Osteoblast (primary cell): ENCODE measurements around the gene NR3C1. TPM values are rescaled to one million over a fixed set of nuclear protein-coding genes. Genes with fewer than 3 reads are reported as not detected.

Experiments used
- DNase-seq: peaks from one replicate; pipeline ENCODE4 v3.0.0; 2011; ENCODE audit warnings: low spot score, mixed read lengths; ENCODE audit not compliant: insufficient read length; ENCODE audit errors: missing footprints
- H2AFZ ChIP-seq: 2 replicates; pipeline ENCODE4 v1.6.0; 2011; ENCODE audit warnings: mild to moderate bottlenecking, low read length
- H3K27ac ChIP-seq: 2 replicates; pipeline ENCODE4 v1.5.1; 2011; ENCODE audit warnings: mild to moderate bottlenecking, low read depth, low read length, moderate library complexity
- H3K27me3 ChIP-seq: 2 replicates; pipeline ENCODE4 v1.6.0; 2012; ENCODE audit warnings: mild to moderate bottlenecking, control low read depth, inconsistent platforms, low read length, moderate library complexity; ENCODE audit not compliant: insufficient read depth
- H3K36me3 ChIP-seq: 2 replicates; pipeline ENCODE4 v1.5.1; 2011; ENCODE audit warnings: mild to moderate bottlenecking, low read length, control low read depth, moderate library complexity; ENCODE audit not compliant: insufficient read depth
- H3K4me1 ChIP-seq: 2 replicates; pipeline ENCODE4 v1.5.1; 2011; ENCODE audit warnings: mild to moderate bottlenecking, low read length, control low read depth, moderate library complexity; ENCODE audit not compliant: insufficient read depth
- H3K4me2 ChIP-seq: 2 replicates; pipeline ENCODE4 v1.6.0; 2011; ENCODE audit warnings: mild to moderate bottlenecking, low read length; ENCODE audit not compliant: insufficient read depth
- H3K4me3 ChIP-seq: fragments of 200-600 bp; sonication (generic); 3 replicates; pipeline ENCODE4 v1.5.1; 2012; ENCODE audit warnings: mild to moderate bottlenecking, low read length, inconsistent platforms; ENCODE audit not compliant: insufficient read depth
- H3K79me2 ChIP-seq: 2 replicates; pipeline ENCODE4 v1.6.0; 2012; ENCODE audit warnings: mild to moderate bottlenecking, low read length, control low read depth, inconsistent platforms; ENCODE audit not compliant: insufficient read depth
- H3K9me3 ChIP-seq: 2 replicates; pipeline ENCODE4 v1.5.1; 2011; ENCODE audit warnings: low read depth, low read length, control low read depth
- H4K20me1 ChIP-seq: 2 replicates; pipeline ENCODE4 v1.6.0; 2012; ENCODE audit warnings: mild to moderate bottlenecking, low read length, control low read depth; ENCODE audit not compliant: insufficient read depth
- total RNA-seq: library from RNA; depleted of rRNA; stranded (reverse); fragments of >200 nt; gene quantifications from 2 replicates; pipeline ENCODE4 v1.2.3, GENCODE V29; 2012
- TF ChIP-seq, protein P1 (sequence below): IDR thresholded peaks from 2 replicates; pipeline ENCODE4 v1.5.1; 2011; ENCODE audit warnings: mild to moderate bottlenecking, low read depth, low read length, moderate library complexity; ENCODE audit errors: extremely low read depth

Gene NR3C1
- total RNA-seq, 1 donor = 119 TPM

DNA sequence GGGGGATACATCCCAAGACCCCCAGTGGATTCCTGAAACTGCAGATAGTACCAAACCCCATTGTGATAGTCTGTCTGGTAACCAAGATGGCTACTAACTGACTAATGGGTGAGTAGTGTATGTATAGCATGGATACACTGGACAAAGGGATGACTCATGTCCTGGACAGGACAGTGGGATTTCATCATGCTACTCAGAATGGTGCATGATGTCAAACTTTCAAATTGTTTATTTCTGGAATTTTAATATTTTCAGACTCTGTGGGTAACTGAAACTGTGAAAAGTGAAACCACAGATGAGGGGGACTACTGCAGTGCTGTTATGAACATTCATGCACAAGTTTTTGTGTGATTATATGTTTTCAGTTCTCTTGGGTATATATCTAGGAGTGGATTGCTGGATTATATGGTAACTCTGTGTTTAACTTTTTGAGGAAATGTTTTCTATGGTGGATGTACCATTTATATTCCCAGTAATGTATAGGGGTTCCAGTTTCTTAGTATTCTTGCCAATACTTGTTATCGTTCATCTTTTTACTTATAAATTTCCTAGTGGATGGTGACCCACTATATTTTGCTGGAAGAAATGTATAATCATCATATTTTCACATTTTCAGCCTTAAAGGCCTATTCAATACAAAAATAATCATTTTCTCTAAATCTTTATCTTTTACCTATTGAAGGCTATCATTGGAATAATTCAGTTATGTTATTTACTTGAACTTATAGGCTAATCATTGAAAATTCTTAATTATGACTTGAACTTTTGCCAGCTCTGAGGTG is 140.9 kb downstream of the NR3C1 start:
- Histone ChIP-seq H3K4me3 (no peak overlapping the region), H2AFZ (no peak overlapping the region), H3K9me3 (no peaks in the 10 kb centered on the region), H3K4me1 (peaks cover 7% of the 10 kb centered on the region), H3K27me3 (no peaks in the 10 kb centered on the region), H3K27ac (peak overlapping the region; percentile 85), H3K36me3 (no peaks in the 10 kb centered on the region), H4K20me1 (no peaks in the 10 kb centered on the region), H3K79me2 (no peaks in the 10 kb centered on the region), H3K4me2 (peak overlapping the region; percentile 37)
- DNase-seq = peak; percentile 39
- TF ChIP-seq, protein P1, sequence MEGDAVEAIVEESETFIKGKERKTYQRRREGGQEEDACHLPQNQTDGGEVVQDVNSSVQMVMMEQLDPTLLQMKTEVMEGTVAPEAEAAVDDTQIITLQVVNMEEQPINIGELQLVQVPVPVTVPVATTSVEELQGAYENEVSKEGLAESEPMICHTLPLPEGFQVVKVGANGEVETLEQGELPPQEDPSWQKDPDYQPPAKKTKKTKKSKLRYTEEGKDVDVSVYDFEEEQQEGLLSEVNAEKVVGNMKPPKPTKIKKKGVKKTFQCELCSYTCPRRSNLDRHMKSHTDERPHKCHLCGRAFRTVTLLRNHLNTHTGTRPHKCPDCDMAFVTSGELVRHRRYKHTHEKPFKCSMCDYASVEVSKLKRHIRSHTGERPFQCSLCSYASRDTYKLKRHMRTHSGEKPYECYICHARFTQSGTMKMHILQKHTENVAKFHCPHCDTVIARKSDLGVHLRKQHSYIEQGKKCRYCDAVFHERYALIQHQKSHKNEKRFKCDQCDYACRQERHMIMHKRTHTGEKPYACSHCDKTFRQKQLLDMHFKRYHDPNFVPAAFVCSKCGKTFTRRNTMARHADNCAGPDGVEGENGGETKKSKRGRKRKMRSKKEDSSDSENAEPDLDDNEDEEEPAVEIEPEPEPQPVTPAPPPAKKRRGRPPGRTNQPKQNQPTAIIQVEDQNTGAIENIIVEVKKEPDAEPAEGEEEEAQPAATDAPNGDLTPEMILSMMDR = no peak

DNA sequence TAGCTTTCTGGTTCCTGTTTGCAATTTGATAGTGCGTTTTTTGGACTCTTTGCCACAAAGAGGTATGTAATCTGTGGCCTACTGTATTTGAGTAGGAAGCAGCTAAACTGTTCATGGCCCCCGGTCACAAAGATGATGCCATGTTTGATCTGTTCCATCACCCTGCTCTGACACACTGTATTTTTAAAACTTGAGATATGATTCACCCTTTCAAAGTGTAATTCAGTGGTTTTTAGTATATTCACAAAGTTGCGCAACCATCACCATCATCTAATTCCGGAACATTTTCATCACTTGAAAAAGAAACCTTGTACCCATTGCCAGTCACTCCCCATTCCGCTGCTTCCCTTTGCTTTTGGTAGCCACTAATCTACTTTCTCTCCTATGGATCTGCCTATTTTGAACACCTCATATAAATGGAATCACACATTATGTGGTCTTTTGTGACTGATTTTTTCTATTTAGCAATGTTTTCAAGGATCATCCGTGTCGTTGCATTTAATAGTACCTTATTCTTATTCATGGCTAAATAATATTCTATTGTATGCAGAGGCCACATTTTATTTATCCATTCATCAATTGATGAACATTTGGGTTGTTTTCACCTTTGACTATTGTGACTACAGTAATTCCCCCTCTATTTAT is 141.6 kb downstream of the NR3C1 start:
- H3K4me2 ChIP-seq = peak overlapping the region; percentile 37

DNA sequence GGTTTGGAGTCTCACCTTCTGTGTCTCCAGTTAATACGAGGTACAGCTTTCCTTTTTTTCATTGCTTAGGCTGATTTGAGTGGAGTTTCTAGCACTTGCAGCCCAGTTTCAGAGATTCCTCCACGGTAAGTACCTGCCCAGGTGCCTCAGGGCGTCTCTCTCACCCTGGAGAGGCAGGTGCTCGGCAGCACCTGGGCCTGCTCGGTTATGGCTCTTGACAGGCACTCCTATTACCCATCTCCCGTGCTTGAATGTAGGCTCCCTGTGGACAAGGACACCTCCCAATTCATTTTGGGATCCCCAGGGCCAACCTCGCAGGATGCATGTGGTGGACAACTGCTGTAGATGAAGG is 144.3 kb downstream of the NR3C1 start:
- no peak for DNase-seq
- TF ChIP-seq, protein P1 = no peak
- Histone ChIP-seq H2AFZ (no peak overlapping the region), H4K20me1 (no peaks in the 10 kb centered on the region), H3K9me3 (no peaks in the 10 kb centered on the region), H3K4me2 (no peak overlapping the region), H3K36me3 (no peaks in the 10 kb centered on the region), H3K4me1 (peaks cover 7% of the 10 kb centered on the region), H3K4me3 (no peak overlapping the region), H3K79me2 (no peaks in the 10 kb centered on the region), H3K27me3 (no peaks in the 10 kb centered on the region), H3K27ac (no peak overlapping the region)

More for the DNA sequence above, 141.6 kb downstream of the NR3C1 start:
- Histone ChIP-seq H3K27me3 (no peaks in the 10 kb centered on the region), H3K4me3 (no peak overlapping the region), H2AFZ (no peak overlapping the region), H4K20me1 (no peaks in the 10 kb centered on the region), H3K4me1 (peaks cover 7% of the 10 kb centered on the region), H3K36me3 (no peaks in the 10 kb centered on the region), H3K27ac (peak overlapping the region; percentile 85), H3K79me2 (no peaks in the 10 kb centered on the region), H3K9me3 (no peaks in the 10 kb centered on the region)
- TF ChIP-seq, protein P1 = no peak
- DNase-seq = no peak

GRCh38 chr5:143258559-143259253 is 144.8 kb downstream of the NR3C1 start:
- Histone ChIP-seq H3K79me2 (no peaks in the 10 kb centered on the region), H3K27ac (no peak overlapping the region), H3K36me3 (no peaks in the 10 kb centered on the region), H3K4me2 (no peak overlapping the region), H4K20me1 (no peaks in the 10 kb centered on the region), H3K4me1 (peaks cover 7% of the 10 kb centered on the region), H3K27me3 (no peaks in the 10 kb centered on the region), H3K9me3 (no peaks in the 10 kb centered on the region), H2AFZ (no peak overlapping the region), H3K4me3 (no peak overlapping the region)
- TF ChIP-seq, protein P1 = no peak
- no peak for DNase-seq
